Thyroid gland (tissue), 4 donors: ENCODE data around the gene PKNOX1.
A peak's percentile ranks its signal among the peaks of the same experiment; 100 is the strongest.

Experiments
- POLR2A ChIP-seq, 2 donors: fragments of 450-650 bp; IDR thresholded peaks; one replicate each; pipeline ENCODE4 v1.6.1; 2017; ENCODE audit warnings: antibody characterized with exemption in 2 of 2, mild to moderate bottlenecking in 2 of 2, moderate library complexity in 1 of 2
- TF ChIP-seq, protein P1 (sequence below), 6 experiments: fragments of 200-600 bp in 3 of 6; fragments of 450-650 bp in 3 of 6; sonication (generic) in 3 of 6; IDR thresholded peaks; one replicate each; pipeline ENCODE4 v1.5.1; 2016 to 2019; ENCODE audit warnings: antibody characterized with exemption in 6 of 6, mild to moderate bottlenecking in 2 of 6, inconsistent platforms in 1 of 6, moderate library complexity in 1 of 6

DNA sequence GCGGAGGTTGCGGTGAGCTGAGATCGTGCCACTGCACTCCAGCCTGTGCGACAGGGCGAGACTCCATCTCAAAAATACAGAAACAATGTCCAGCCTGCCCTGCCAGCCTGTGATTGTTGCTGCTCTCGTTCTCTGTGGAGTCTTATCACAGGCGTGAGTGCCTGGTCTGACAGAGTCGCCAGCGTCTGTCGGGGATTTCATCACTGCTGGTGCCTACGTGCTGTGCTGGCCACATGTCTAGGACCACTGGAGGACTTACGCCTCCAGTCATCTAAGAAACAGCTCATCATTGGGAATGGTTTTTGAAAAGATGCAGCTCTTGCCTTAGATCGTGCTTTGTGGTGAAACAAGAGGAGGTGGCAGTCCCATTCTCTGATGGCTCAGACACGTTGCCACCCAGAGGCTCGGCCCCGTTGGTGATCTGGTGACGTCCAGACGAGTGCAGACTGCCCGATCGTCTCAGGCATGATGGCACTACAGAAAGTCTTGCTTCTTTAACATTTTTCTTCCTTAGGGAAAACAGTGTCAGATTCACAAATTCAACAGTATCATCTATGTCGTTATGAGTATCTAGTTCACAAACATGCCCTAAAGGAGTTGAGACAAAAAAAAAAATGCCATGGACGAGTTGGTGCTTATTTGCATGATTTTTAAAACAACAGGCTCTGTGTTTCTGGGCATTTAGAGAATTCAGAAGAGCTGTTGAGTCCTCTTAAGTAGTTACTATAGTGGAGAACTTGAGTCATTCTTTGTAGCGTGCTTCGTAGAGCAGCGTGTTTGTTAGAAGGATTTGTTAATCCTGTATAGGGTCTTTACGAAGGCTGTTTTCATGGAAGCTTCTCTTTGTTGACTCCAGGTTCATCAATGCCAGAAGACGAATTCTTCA, 53.7 kb downstream of the PKNOX1 start:
- TF ChIP-seq, protein P1, sequence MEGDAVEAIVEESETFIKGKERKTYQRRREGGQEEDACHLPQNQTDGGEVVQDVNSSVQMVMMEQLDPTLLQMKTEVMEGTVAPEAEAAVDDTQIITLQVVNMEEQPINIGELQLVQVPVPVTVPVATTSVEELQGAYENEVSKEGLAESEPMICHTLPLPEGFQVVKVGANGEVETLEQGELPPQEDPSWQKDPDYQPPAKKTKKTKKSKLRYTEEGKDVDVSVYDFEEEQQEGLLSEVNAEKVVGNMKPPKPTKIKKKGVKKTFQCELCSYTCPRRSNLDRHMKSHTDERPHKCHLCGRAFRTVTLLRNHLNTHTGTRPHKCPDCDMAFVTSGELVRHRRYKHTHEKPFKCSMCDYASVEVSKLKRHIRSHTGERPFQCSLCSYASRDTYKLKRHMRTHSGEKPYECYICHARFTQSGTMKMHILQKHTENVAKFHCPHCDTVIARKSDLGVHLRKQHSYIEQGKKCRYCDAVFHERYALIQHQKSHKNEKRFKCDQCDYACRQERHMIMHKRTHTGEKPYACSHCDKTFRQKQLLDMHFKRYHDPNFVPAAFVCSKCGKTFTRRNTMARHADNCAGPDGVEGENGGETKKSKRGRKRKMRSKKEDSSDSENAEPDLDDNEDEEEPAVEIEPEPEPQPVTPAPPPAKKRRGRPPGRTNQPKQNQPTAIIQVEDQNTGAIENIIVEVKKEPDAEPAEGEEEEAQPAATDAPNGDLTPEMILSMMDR (IDR thresholded peaks at IDR 0.05) = no peak
- TF ChIP-seq POLR2A (IDR thresholded peaks at IDR 0.05) = peak in 1 of 2 donors; percentile 14
